Liver (tissue), 3 donors: Measurements from ENCODE around the gene PDGFA.

Source experiments
- CTCF ChIP-seq: fragments of 150-350 bp; IDR thresholded peaks from 2 replicates; pipeline ENCODE4 v1.5.1; 2017; ENCODE audit warnings: improper control_type of control experiment, low read depth, low read length; ENCODE audit not compliant: missing input control
- FOXA1 ChIP-seq: IDR thresholded peaks from 2 replicates; pipeline ENCODE4 v1.6.1; 2016; ENCODE audit warnings: antibody characterized with exemption
- GABPA ChIP-seq, 2 donors: IDR thresholded peaks in 1 of 2; conservative IDR thresholded peaks in 1 of 2; 2 replicates each; pipeline ENCODE4 v1.6.1; 2016; ENCODE audit warnings: antibody characterized with exemption in 2 of 2, mild to moderate bottlenecking in 1 of 2, moderate library complexity in 1 of 2
- HNF4A ChIP-seq, 2 donors: conservative IDR thresholded peaks; 2 replicates each; pipeline ENCODE4 v1.6.1; 2016; ENCODE audit warnings: antibody characterized with exemption in 2 of 2, mild to moderate bottlenecking in 2 of 2
- HNF4G ChIP-seq: IDR thresholded peaks from 2 replicates; pipeline ENCODE4 v1.6.1; 2016; ENCODE audit warnings: antibody characterized with exemption
- JUND ChIP-seq, 2 donors: IDR thresholded peaks; 2 replicates each; pipeline ENCODE4 v1.6.1; 2016; ENCODE audit warnings: antibody characterized with exemption in 2 of 2
- RAD21 ChIP-seq, 2 donors: IDR thresholded peaks; 2 replicates each; pipeline ENCODE4 v1.6.1; 2016; ENCODE audit warnings: antibody characterized with exemption in 2 of 2, mild to moderate bottlenecking in 2 of 2
- REST ChIP-seq: IDR thresholded peaks from 2 replicates; pipeline ENCODE4 v1.6.1; 2016; ENCODE audit warnings: antibody characterized with exemption, mild to moderate bottlenecking
- YY1 ChIP-seq: IDR thresholded peaks from 2 replicates; pipeline ENCODE4 v1.6.1; 2016; ENCODE audit warnings: antibody characterized with exemption, mild to moderate bottlenecking
- TF ChIP-seq, protein P1 (sequence below): IDR thresholded peaks from 2 replicates; pipeline ENCODE4 v1.6.1; 2016; ENCODE audit warnings: antibody characterized with exemption
- TF ChIP-seq, protein P2 (sequence below): IDR thresholded peaks from 2 replicates; pipeline ENCODE4 v1.6.1; 2016; ENCODE audit warnings: antibody characterized with exemption
- donor health status: healthy.
- donor health status: healthy.

- TF ChIP-seq CTCF: no peak
- TF ChIP-seq, protein P1, sequence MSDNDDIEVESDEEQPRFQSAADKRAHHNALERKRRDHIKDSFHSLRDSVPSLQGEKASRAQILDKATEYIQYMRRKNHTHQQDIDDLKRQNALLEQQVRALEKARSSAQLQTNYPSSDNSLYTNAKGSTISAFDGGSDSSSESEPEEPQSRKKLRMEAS: no peak
- TF ChIP-seq FOXA1: no peak
- no peak for TF ChIP-seq RAD21 (IDR thresholded peaks at IDR 0.05)
- TF ChIP-seq, protein P2, sequence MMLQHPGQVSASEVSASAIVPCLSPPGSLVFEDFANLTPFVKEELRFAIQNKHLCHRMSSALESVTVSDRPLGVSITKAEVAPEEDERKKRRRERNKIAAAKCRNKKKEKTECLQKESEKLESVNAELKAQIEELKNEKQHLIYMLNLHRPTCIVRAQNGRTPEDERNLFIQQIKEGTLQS: no peak
- no peak for TF ChIP-seq JUND (IDR thresholded peaks at IDR 0.05)
- no peak for TF ChIP-seq HNF4G
- TF ChIP-seq YY1: no peak
- TF ChIP-seq GABPA (IDR thresholded peaks at IDR 0.05 in 1 of 2, conservative IDR thresholded peaks at IDR 0.05 in 1 of 2): no peak
- TF ChIP-seq REST: no peak
- no peak for TF ChIP-seq HNF4A (conservative IDR thresholded peaks at IDR 0.05)
Measured at GRCh38 chr7:512146-512510, 7.5 kb downstream of the PDGFA start.
